ENCODE measurements around the gene SPECC1. TPM values are rescaled to one million over a fixed set of nuclear protein-coding genes. Genes with fewer than 3 reads are reported as not detected.

SPECC1 gene
- total and polyA plus RNA-seq, 2 experiments from 2014 or later, result 1.3 to 1.5 TPM

DNA sequence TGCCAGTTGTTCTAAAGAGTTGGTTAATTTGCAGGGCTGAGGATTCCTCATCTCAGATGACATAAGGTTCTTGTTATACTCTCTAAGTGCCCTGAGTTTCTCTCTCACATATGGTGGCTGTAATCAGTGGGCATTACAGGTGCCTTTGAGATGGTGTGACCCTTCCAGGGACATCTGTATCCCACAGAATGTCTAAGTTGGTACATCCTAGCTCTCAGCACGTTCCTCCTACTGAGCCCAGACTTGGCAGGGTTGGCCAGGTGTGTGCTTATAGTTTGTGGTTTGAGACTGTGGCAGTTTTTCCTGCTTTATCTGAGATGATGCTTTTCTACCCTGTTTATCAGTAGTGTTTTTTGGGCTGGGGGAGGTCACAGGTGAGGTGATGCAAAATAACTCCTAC, 36.3 kb downstream of the SPECC1 start:
- no peak overlapping the region for H3K27ac ChIP-seq
- H4K20me1 ChIP-seq (ENCODE audit: insufficient read depth), result no peaks in the 10 kb centered on the region
- H3K27me3 ChIP-seq (replicated peaks; ENCODE audit: insufficient read depth), result no peaks in the 10 kb centered on the region
- no peak overlapping the region for H3K9ac ChIP-seq
- DNase-seq, result no peak
- 12 to 24% methylated on average over 1 of the region's 1 CpG for WGBS, 2 experiments (ENCODE audit: low coverage in 1 of 2, low lambda C conversion rate in 2 of 2, missing lambda C conversion rate in 2 of 2)
- no peaks in the 10 kb centered on the region for H3K9me2 ChIP-seq (ENCODE audit: insufficient read depth)
- H3K4me2 ChIP-seq (ENCODE audit: unreplicated experiment), result no peak overlapping the region
- no peaks in the 10 kb centered on the region for H3F3A ChIP-seq (ENCODE audit: insufficient read depth)
- H3K36me3 ChIP-seq (ENCODE audit: low read depth), result no peaks in the 10 kb centered on the region
- no peak overlapping the region for H3K4me3 ChIP-seq
- TF ChIP-seq EZH2 (IDR thresholded peaks at IDR 0.05; ENCODE audit: insufficient read depth, poor library complexity, severe bottlenecking), result no peak
- TF ChIP-seq EZH2phosphoT487 (IDR thresholded peaks at IDR 0.05; ENCODE audit: insufficient read depth, low read depth), result no peak
- H3K4me1 ChIP-seq (ENCODE audit: insufficient read depth), result no peaks in the 10 kb centered on the region
- H2AFZ ChIP-seq, result no peak overlapping the region
- in situ Hi-C loops (cut with MboI), result no loop called here
- no peaks in the 10 kb centered on the region for H3K79me2 ChIP-seq (ENCODE audit: insufficient read depth)
- no peaks in the 10 kb centered on the region for H3K9me3 ChIP-seq (ENCODE audit: low read depth)

DNA sequence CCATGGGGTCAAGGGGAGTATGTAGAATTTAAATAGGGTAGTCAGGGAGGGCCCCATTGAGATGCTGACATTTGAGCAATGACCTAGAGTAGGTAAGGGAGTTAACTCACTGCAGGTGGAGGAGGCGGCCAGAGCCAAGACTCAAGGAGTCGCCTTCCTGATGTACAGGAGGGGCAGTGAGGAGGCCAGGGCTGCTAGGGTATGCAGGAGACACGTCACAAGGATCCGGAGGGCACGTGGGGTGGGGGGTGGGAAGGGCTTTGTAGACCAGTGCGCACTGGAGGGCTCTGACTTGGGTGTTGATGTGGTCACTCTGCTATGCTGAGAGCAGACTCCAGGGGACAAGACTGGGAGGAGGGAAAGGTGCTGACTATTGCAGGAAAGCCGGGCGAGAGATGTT, 37.5 kb downstream of the SPECC1 start:
- TF ChIP-seq EZH2phosphoT487 (IDR thresholded peaks at IDR 0.05; ENCODE audit: insufficient read depth, low read depth) (no peak), EZH2 (IDR thresholded peaks at IDR 0.05; ENCODE audit: insufficient read depth, poor library complexity, severe bottlenecking) (no peak)
- Histone ChIP-seq H4K20me1 (ENCODE audit: insufficient read depth) (no peaks in the 10 kb centered on the region), H3K9me2 (ENCODE audit: insufficient read depth) (no peaks in the 10 kb centered on the region), H3K79me2 (ENCODE audit: insufficient read depth) (no peaks in the 10 kb centered on the region), H2AFZ (no peak overlapping the region), H3K27ac (no peak overlapping the region), H3F3A (ENCODE audit: insufficient read depth) (no peaks in the 10 kb centered on the region), H3K4me2 (ENCODE audit: unreplicated experiment) (no peak overlapping the region), H3K36me3 (ENCODE audit: low read depth) (no peaks in the 10 kb centered on the region), H3K4me3 (no peak overlapping the region), H3K9me3 (ENCODE audit: low read depth) (no peaks in the 10 kb centered on the region), H3K4me1 (ENCODE audit: insufficient read depth) (no peaks in the 10 kb centered on the region), H3K27me3 (replicated peaks; ENCODE audit: insufficient read depth) (no peaks in the 10 kb centered on the region), H3K9ac (no peak overlapping the region)
- in situ Hi-C loops (cut with MboI), result no loop called here
- 63% methylated on average over 8 of the region's 8 CpGs for WGBS, 2 experiments (ENCODE audit: low coverage in 1 of 2, low lambda C conversion rate in 2 of 2, missing lambda C conversion rate in 2 of 2)
- no peak for DNase-seq

DNA sequence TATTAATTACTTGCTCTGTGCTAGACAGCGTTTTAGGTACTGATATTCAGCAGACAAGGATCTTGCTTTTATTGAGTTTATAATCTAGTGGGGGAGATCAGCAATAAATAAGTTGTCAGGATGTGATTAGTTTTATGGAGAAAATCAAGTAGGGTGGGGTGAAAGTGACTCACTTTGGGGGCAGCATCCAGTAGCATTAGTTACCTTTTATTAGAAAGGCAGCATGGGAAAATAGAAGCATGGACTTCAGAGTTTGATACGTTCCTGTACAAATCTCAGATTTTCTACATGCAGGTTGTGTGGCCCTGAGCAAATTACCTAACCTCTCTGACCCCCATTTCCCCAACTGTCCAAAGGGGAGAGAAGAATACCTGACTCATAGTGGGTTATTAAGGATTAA, 42.5 kb downstream of the SPECC1 start:
- in situ Hi-C loops (cut with MboI), result no loop called here
- no peaks in the 10 kb centered on the region for H3K4me1 ChIP-seq (ENCODE audit: insufficient read depth)
- WGBS, 2 experiments (ENCODE audit: low coverage in 1 of 2, low lambda C conversion rate in 2 of 2, missing lambda C conversion rate in 2 of 2), result 45 to 51% methylated on average over 2 of the region's 2 CpGs
- H3K36me3 ChIP-seq (ENCODE audit: low read depth), result no peaks in the 10 kb centered on the region
- no peak overlapping the region for H3K27ac ChIP-seq
- no peaks in the 10 kb centered on the region for H4K20me1 ChIP-seq (ENCODE audit: insufficient read depth)
- no peaks in the 10 kb centered on the region for H3K79me2 ChIP-seq (ENCODE audit: insufficient read depth)
- H3K4me2 ChIP-seq (ENCODE audit: unreplicated experiment), result no peak overlapping the region
- no peak overlapping the region for H3K4me3 ChIP-seq
- DNase-seq, result no peak
- H3K27me3 ChIP-seq (replicated peaks; ENCODE audit: insufficient read depth), result no peaks in the 10 kb centered on the region; the same call in 1 of the 2 replicates
- H3K9ac ChIP-seq, result no peak overlapping the region
- H3K9me3 ChIP-seq (ENCODE audit: low read depth), result no peaks in the 10 kb centered on the region
- TF ChIP-seq EZH2phosphoT487 (IDR thresholded peaks at IDR 0.05; ENCODE audit: insufficient read depth, low read depth) (no peak), EZH2 (IDR thresholded peaks at IDR 0.05; ENCODE audit: insufficient read depth, poor library complexity, severe bottlenecking) (no peak)
- no peaks in the 10 kb centered on the region for H3F3A ChIP-seq (ENCODE audit: insufficient read depth)
- H3K9me2 ChIP-seq (ENCODE audit: insufficient read depth), result no peaks in the 10 kb centered on the region
- H2AFZ ChIP-seq, result no peak overlapping the region

DNA sequence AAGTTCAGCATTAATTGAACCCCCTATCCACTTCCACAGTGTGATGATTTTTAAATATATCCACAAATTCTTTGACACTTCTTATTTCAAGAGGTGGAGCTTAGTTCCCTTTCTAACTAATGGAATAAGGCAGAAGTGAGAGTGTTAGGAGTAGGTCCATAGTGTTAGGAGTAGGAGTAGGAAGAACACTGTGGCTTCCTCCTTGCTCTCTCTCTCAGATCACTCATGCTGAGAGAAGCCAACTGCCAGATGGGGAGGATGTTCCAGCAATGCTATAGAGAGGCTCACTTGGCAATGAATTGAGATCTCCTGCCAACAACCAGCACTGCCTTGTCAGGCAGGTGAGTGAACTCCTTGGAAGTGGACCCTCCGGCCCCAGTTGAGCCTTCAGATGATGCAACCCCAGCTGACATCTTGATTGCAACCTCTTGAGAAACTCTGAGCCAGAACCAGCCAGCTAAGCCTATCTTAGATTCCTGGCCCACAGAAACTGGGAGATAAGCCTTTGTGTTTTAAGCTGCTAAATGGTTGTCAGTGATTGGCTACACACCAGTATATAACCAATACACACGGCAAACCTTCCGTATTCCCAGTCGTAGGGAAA, 44.3 kb downstream of the SPECC1 start:
- Histone ChIP-seq H3K4me1 (ENCODE audit: insufficient read depth) (no peaks in the 10 kb centered on the region), H4K20me1 (ENCODE audit: insufficient read depth) (no peaks in the 10 kb centered on the region), H3K36me3 (ENCODE audit: low read depth) (no peaks in the 10 kb centered on the region), H3K27me3 (replicated peaks; ENCODE audit: insufficient read depth) (no peaks in the 10 kb centered on the region; the same call in 1 of the 2 replicates), H3K9ac (no peak overlapping the region), H3F3A (ENCODE audit: insufficient read depth) (no peaks in the 10 kb centered on the region), H3K9me3 (ENCODE audit: low read depth) (no peaks in the 10 kb centered on the region), H3K27ac (no peak overlapping the region), H3K4me2 (ENCODE audit: unreplicated experiment) (no peak overlapping the region), H2AFZ (no peak overlapping the region), H3K79me2 (ENCODE audit: insufficient read depth) (no peaks in the 10 kb centered on the region), H3K4me3 (no peak overlapping the region), H3K9me2 (ENCODE audit: insufficient read depth) (no peaks in the 10 kb centered on the region)
- in situ Hi-C loops (cut with MboI), result no loop called here
- WGBS, 2 experiments (ENCODE audit: low coverage in 1 of 2, low lambda C conversion rate in 2 of 2, missing lambda C conversion rate in 2 of 2), result 70 to 81% methylated on average over 4 of the region's 4 CpGs
- no peak for TF ChIP-seq EZH2phosphoT487 (IDR thresholded peaks at IDR 0.05; ENCODE audit: insufficient read depth, low read depth)
- TF ChIP-seq EZH2 (IDR thresholded peaks at IDR 0.05; ENCODE audit: insufficient read depth, poor library complexity, severe bottlenecking), result no peak
- no peak for DNase-seq

Measured in GM23248 (cell line).